Skeletal muscle tissue (tissue), 4 donors: ENCODE measurements around the gene CCDC184. TPM values are rescaled to one million over a fixed set of nuclear protein-coding genes. Genes with fewer than 3 reads are reported as not detected.
A peak's percentile ranks its signal among the peaks of the same experiment; 100 is the strongest.
"Not testable (repeated sequence)": the region's sequence is repeated elsewhere in the genome, so short reads cannot be mapped to it uniquely, and the experiment has no call there.

Source experiments
- H3K27ac ChIP-seq: one replicate; pipeline ENCODE4 v1.7.0; 2013; ENCODE audit warnings: mild to moderate bottlenecking, low read depth, low read length, inconsistent platforms
- H3K27me3 ChIP-seq, 3 donors: one replicate each; pipeline ENCODE4 v1.7.0; 2013; ENCODE audit warnings: low read length in 3 of 3; ENCODE audit not compliant: control insufficient read depth in 3 of 3, insufficient read depth in 3 of 3
- H3K36me3 ChIP-seq, 3 donors: one replicate each; pipeline ENCODE4 v1.7.0; 2013; ENCODE audit warnings: low read length in 3 of 3; ENCODE audit not compliant: control insufficient read depth in 3 of 3, insufficient read depth in 3 of 3
- H3K4me1 ChIP-seq, 3 donors: one replicate each; pipeline ENCODE4 v1.7.0; 2013; ENCODE audit warnings: low read length in 3 of 3, mild to moderate bottlenecking in 3 of 3; ENCODE audit not compliant: control insufficient read depth in 3 of 3, insufficient read depth in 3 of 3
- H3K4me3 ChIP-seq, 3 donors: one replicate each; pipeline ENCODE4 v1.7.0; 2013; ENCODE audit warnings: low read length in 3 of 3
- H3K9ac ChIP-seq, 3 donors: one replicate each; pipeline ENCODE4 v1.7.0; 2013; ENCODE audit warnings: low read length in 3 of 3, mild to moderate bottlenecking in 3 of 3, moderate library complexity in 2 of 3, low read depth in 1 of 3
- H3K9me3 ChIP-seq, 3 donors: one replicate each; pipeline ENCODE4 v1.7.0; 2013; ENCODE audit warnings: low read length in 3 of 3; ENCODE audit not compliant: control insufficient read depth in 3 of 3
- total RNA-seq: library from RNA; depleted of rRNA; stranded (reverse); fragments of >200 nt; gene quantifications from one replicate; pipeline ENCODE4 v1.2.3, GENCODE V29; 2014
- donor health status: Osteomylitis.

The CCDC184 gene
- total RNA-seq, result 0.52 TPM

- H3K27ac ChIP-seq, result no peak within 1 kb of the TSS
- no peaks in the 10 kb centered on the region for H3K9me3 ChIP-seq
- H3K36me3 ChIP-seq, result no peaks in the 10 kb centered on the region
- H3K4me3 ChIP-seq, result peak within 1 kb of the TSS; percentile 73 to 79 (median 74)
- peaks cover 14 to 15% (median 14%) of the 10 kb centered on the region in 3 donors for H3K4me1 ChIP-seq
- peaks cover 42 to 63% (median 47%) of the 10 kb centered on the region in 3 donors for H3K27me3 ChIP-seq
- H3K9ac ChIP-seq, result peak within 1 kb of the TSS; percentile 28 to 43 (median 40)
Observed at GRCh38 chr12:48183091-48183875, at the start of gene CCDC184. TSS of gene CCDC184 (plus strand) at chr12:48183644. CDS start at chr12:48184123, 479 bp downstream.

GRCh38 chr12:48135027-48135426, 48.4 kb upstream of the CCDC184 start:
- Histone ChIP-seq H3K27me3 (no peaks in the 10 kb centered on the region), H3K9ac (no peak overlapping the region), H3K4me1 (peaks cover 19 to 59% (median 23%) of the 10 kb centered on the region in 3 donors), H3K36me3 (peaks cover 81 to 89% (median 83%) of the 10 kb centered on the region in 3 donors), H3K27ac (no peak overlapping the region), H3K9me3 (no peaks in the 10 kb centered on the region), H3K4me3 (no peak overlapping the region)

GRCh38 chr12:48142818-48143674, 40.4 kb upstream of the CCDC184 start:
- Histone ChIP-seq H3K27ac (no peak overlapping the region), H3K27me3 (no peaks in the 10 kb centered on the region), H3K4me3 (no peak overlapping the region), H3K4me1 (peaks cover 11 to 33% (median 25%) of the 10 kb centered on the region in 3 donors), H3K9ac (no peak overlapping the region), H3K9me3 (no peaks in the 10 kb centered on the region), H3K36me3 (peaks cover 89 to 95% (median 94%) of the 10 kb centered on the region in 3 donors)

- H3K4me3 ChIP-seq, result no peak overlapping the region
- no peak overlapping the region for H3K27ac ChIP-seq
- peaks cover 89 to 93% (median 91%) of the 10 kb centered on the region in 3 donors for H3K36me3 ChIP-seq
- no peaks in the 10 kb centered on the region for H3K9me3 ChIP-seq
- H3K9ac ChIP-seq, result no peak overlapping the region
- H3K27me3 ChIP-seq, result no peaks in the 10 kb centered on the region
- peaks cover 14 to 38% (median 28%) of the 10 kb centered on the region in 3 donors for H3K4me1 ChIP-seq
Observed at GRCh38 chr12:48143898-48144297, 39.5 kb upstream of the CCDC184 start.

GRCh38 chr12:48145981-48146380, 37.5 kb upstream of the CCDC184 start:
- peaks cover 28 to 48% (median 41%) of the 10 kb centered on the region in 3 donors for H3K4me1 ChIP-seq
- H3K27ac ChIP-seq, result no peak overlapping the region
- H3K36me3 ChIP-seq, result peaks cover 83 to 93% (median 91%) of the 10 kb centered on the region in 3 donors
- H3K9me3 ChIP-seq, result no peaks in the 10 kb centered on the region
- H3K9ac ChIP-seq, result no peak overlapping the region
- no peaks in the 10 kb centered on the region for H3K27me3 ChIP-seq
- H3K4me3 ChIP-seq, result no peak overlapping the region

GRCh38 chr12:48151103-48151771, 32.2 kb upstream of the CCDC184 start:
- H3K4me3 ChIP-seq, result peak overlapping the region in 1 of 3 donors; percentile 12
- H3K9me3 ChIP-seq, result no peaks in the 10 kb centered on the region
- H3K4me1 ChIP-seq, result peaks cover 37 to 57% (median 43%) of the 10 kb centered on the region in 3 donors
- H3K9ac ChIP-seq, result peak overlapping the region in 2 of 3 donors; percentile 26 to 32
- H3K27me3 ChIP-seq, result no peaks in the 10 kb centered on the region
- H3K27ac ChIP-seq, result peak overlapping the region; percentile 83
- H3K36me3 ChIP-seq, result peaks cover 40 to 55% (median 42%) of the 10 kb centered on the region in 3 donors

- Histone ChIP-seq H3K9ac (peak overlapping the region in 1 of 3 donors; percentile 96), H3K4me3 (peak overlapping the region in 1 of 3 donors; percentile 98), H3K4me1 (peaks cover 31 to 44% (median 39%) of the 10 kb centered on the region in 3 donors), H3K27ac (peak overlapping the region; percentile 98), H3K36me3 (peaks cover 6 to 16% (median 10%) of the 10 kb centered on the region in 3 donors)
- not testable (repeated sequence) for H3K27me3 ChIP-seq, H3K9me3 ChIP-seq
Observed at GRCh38 chr12:48155786-48156185, 27.7 kb upstream of the CCDC184 start.

- Histone ChIP-seq H3K4me1 (peaks cover 25 to 43% (median 33%) of the 10 kb centered on the region in 3 donors), H3K4me3 (peak overlapping the region; percentile 90 to 98 (median 98)), H3K27ac (peak overlapping the region; percentile 98), H3K9me3 (no peaks in the 10 kb centered on the region), H3K9ac (peak overlapping the region; percentile 91 to 99 (median 96)), H3K27me3 (no peaks in the 10 kb centered on the region), H3K36me3 (peaks cover 0 to 8% (median 5%) of the 10 kb centered on the region in 3 donors)
Observed at GRCh38 chr12:48156652-48157017, 26.8 kb upstream of the CCDC184 start.

GRCh38 chr12:48157018-48157888, 26.2 kb upstream of the CCDC184 start, which contains the start of gene ASB8:
TSS of gene ASB8 (minus strand) at chr12:48157515. CDS start at chr12:48153496, 4,019 bp downstream.
- H3K9me3 ChIP-seq, result no peaks in the 10 kb centered on the region
- peak within 1 kb of the TSS; percentile 98 for H3K27ac ChIP-seq
- H3K4me3 ChIP-seq, result peak within 1 kb of the TSS; percentile 90 to 98 (median 98)
- H3K9ac ChIP-seq, result peak within 1 kb of the TSS; percentile 96 to 100 (median 99)
- peaks cover 24 to 42% (median 29%) of the 10 kb centered on the region in 3 donors for H3K4me1 ChIP-seq
- peaks cover 0 to 8% (median 5%) of the 10 kb centered on the region in 3 donors for H3K36me3 ChIP-seq
- no peaks in the 10 kb centered on the region for H3K27me3 ChIP-seq
